ENCODE measurements around the gene ACBD4. TPM values are rescaled to one million over a fixed set of nuclear protein-coding genes. Genes with fewer than 3 reads are reported as not detected.
A peak's percentile ranks its signal among the peaks of the same experiment; 100 is the strongest.

ACBD4 gene
- total RNA-seq, 1 experiment from 2014 or later: 12.0 TPM

DNA sequence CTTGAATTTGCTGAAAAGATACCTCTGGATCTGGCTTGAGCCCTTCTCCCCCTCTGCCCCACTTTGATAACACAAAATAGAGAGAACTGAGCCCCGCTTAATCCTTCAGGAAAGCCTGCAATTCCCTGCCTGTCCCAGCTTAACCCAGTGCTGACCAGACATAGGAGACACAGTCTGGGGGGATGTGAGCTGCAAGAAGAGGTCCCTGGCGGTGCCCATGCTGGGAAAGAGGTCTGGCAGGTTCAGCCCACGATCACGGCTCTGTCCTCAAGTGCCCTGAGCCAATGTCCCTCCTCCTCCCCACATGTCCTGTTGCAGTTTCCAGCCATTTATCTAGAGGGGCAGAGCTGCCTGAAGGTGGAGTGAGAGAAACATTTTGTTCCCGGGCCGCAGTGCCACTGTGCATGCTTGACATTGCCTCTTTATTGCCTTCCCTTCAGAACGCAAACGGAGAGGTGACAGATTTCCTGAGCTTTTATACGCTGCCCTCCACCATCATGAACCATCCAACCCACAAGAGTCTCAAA, 32.2 kb upstream of the ACBD4 start:
- no peak for DNase-seq (ENCODE audit: extremely low read depth, low read depth)

DNA sequence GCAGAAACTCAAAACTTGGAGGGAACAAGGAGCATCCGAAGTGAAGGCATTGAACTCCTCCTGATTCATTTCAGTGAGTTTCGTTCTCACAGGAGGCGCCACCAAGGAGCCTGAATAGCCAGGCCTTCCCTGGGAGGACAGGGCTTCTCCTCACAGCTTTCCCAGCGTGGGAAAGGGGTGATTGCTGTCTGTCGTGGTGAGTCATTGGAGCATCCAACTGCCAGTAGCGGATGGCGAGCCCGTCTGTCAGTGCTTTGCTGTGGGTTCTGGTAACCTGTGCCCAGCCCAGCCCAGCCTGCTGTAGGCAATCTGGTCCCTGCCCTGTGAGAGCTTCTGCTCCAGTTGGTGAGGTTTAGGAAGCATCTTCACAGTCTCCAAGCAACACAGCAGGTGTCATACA, 31.5 kb upstream of the ACBD4 start:
- DNase-seq (ENCODE audit: extremely low read depth, low read depth): no peak

DNA sequence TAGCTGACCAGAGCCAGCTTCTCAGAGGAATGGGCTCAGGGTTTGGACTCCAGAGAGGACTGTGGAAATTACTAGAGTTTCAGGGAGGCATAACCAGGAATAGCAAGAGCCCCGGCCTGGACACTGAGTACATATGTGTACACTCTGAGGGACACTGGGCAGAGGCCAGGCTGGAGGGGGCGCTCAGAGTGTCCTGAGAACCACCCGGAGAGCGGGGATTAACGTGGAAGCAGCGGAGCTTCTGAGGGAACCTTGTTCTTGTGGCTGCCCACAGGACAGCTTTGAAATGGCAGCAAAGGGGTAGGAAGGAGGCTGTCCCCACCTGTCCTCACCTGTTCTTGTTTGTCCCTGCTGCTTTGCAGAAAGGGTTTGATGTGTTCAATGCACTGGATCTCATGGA, 31.0 kb upstream of the ACBD4 start:
- DNase-seq (ENCODE audit: extremely low read depth, low read depth): no peak

DNA sequence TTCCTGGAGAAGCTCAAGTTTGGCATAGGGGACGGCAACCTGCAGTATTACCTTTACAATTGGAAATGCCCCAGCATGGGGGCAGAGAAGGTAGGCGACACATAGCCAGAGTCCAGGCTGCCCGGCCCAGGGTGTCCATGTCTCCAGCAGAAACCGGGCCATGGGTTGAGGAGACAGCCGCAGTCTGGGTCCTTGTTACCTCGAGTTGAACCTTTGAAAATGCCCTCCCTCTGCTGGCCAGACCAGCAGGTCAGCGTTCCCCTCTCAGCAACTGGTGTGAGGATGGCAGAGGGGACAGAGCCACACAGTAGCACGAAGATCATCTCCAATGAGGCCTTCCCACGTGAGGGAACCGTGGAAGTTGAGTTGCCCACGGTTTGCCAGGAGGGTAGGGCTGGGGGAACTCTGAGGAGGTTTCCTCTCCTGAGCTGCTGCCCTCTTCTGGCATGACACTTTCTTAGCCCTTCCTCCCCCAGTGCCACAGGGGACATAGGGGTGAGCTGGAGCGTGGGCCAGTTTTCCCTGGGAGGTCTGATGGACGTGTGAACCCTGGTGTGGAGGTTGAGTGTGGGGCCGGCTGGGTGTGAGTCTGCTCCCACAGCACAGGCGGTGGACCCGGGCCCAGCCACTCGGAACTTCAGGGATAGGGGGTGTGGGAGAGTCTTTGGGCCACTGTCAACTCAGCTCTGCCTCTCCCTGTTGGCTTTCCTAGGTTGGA, 30.4 kb upstream of the ACBD4 start:
- no peak for DNase-seq (ENCODE audit: extremely low read depth, low read depth)

DNA sequence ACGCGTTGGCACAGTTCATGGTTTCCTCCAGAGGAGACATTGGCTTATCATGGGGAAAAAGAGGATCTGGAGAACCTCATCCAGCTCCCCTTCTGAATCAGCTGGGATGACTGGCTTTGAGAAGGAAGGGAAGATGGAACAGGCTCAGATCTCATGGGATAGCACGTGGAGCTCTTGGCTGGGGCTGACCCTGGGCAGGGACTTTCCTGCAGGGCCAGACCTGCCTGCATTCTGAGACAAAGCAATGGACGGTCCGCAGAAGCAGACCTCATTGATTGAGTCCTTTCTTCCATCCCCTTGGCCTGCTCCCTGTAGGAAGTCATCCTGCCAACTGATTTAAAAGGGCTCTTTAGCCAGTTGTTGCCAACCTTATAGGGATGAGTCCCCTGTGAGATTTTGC, 29.4 kb upstream of the ACBD4 start:
- DNase-seq (ENCODE audit: extremely low read depth, low read depth): no peak

- DNase-seq (ENCODE audit: extremely low read depth, low read depth): no peak
Measured at GRCh38 chr17:45106582-45106981, 28.9 kb upstream of the ACBD4 start.

- no peak for DNase-seq (ENCODE audit: extremely low read depth, low read depth)
Measured at GRCh38 chr17:45107293-45108010, 28.0 kb upstream of the ACBD4 start.

DNA sequence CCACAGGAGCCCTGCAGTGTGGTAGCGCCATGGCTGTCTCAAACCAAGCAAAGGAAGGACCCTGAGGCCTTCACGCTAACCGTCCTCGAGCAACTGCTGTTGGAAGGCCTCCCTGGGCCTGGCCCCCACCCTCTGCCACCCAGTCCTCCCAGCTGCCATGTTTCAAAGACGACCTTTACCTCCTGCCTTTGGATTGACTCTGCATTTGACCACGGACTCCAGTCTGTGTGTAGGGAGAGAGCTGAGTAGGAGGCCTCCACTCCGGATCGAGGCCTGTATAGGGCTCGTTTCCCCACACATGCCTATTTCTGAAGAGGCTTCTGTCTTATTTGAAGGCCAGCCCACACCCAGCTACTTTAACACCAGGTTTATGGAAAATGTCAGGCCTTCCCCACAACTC, 27.4 kb upstream of the ACBD4 start:
- no peak for DNase-seq (ENCODE audit: extremely low read depth, low read depth)

DNA sequence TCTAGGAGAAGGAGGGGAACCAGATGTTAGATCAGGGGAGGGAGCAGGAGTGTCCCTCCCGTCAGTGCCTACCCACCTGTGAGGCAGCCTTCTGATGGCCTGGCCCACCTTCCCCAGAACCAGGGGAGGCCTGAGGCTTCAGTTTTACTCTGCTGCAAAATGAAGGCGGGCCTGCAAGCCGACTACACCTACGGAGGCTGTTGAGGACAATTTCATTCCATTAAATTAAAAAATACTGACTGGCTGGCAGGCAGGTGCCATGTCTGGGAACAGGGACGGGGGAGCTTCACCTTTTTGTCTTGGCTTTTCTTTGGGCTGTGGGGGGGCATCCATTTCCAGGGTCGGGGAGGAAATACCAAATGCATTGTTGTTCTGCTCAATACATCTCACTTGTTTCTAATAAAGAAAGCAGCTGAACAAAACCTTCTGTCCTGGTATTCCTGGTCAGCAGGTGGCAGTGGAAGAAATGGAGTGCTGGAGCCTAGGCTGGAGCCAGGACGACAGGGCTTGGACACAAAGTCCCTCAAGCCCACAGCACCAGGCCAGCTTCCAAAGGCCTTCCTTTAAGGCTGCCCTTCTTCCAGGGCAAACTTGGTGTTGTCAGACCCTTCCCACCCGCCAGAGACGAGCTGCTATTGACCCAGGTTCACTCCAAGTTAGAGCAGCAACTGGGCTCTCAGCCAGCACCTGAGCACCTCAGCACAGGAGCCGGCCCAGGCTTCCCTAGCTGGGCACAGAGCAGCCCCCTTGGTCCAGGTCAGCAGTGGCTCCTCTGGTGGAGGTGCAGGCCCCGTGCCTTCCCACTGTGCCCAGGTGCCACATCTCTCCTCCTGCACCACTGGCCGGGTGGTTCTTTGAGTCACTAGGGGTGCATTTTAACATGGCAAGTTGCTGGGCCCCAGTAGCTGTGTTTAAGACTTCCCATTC, 26.6 kb upstream of the ACBD4 start:
- peak; percentile 54 for DNase-seq (ENCODE audit: extremely low read depth, low read depth)

- DNase-seq (ENCODE audit: extremely low read depth, low read depth): peak; percentile 38
Measured at GRCh38 chr17:45110676-45111611, 24.5 kb upstream of the ACBD4 start.

DNA sequence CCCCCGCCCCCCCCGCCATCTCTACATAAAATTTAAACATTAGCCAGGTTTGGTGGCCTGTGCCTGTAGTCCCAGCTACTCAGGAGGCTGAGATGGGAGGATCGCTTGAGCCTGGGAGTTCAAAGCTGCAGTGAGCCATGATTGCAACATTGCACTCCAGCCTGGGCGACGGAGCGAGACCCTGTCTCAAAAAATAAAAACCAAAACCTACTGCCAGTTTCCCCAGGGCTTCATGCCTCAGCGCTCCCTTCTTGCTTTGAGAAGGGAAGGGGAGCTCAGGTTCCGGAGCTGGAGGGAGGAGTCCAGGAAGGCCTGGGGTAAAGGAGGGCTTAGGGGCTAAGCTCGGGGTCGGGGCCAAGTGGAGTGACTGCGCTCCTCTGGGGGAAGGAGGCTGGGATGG, 23.6 kb upstream of the ACBD4 start:
- no peak for DNase-seq (ENCODE audit: extremely low read depth, low read depth)

DNA sequence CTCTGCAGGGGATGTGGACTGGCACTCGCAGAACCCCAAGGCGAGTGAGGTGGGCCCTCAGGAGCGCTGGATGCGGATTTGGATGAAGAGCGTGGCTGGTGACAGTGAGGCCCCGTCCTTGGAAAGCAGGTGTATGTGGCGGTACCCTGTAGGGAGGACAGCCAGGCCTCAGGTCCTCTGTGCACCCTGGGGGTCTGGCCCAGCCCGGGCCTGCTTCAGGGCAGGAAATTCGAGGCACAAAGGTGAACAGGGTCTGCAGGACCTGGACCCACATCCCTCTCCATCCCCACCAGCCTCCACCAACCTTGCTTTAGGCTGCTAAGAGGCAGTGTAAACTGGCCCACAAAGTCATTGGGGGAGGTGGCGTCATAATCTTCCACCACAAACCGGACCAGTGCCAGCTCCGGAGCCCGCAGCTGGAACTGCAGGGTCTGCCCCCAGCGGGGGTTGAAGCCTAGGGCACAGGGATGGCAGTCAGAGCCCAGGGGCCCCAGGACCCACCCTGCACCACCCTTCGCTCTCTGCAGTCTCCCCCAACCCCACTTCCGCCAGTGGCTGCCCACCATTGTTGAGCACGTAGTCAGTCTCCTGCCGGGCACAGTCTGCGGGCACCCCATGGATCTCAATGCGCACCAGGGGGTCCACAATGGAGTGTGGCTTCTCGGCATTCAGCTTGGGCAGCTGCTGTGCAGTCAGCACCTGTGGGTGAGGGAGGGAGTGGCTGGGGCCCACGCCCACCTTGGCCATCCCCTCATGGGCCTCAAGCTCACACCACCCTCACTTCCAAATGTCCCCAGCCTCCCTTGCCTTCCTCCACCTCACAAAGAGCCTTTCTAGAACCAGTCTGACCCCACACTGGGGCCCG, 22.7 kb upstream of the ACBD4 start:
- DNase-seq (ENCODE audit: extremely low read depth, low read depth): no peak

DNA sequence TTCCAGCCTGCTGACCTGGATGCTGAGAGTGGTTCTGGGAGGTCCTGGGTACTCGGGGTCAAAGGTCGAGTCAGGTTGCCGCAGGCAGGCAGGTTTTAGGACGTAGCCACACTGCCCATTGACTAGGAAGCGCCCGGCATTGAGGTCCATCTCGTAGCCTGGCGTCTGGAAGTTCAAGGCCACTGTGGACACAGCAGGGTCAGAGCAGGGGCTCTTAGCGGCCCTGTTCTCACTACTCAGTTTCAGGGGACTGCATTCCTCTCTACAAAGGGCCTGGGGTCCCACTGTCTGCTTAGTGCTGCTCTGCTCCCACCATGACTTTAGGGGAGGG, 22.1 kb upstream of the ACBD4 start:
- no peak for DNase-seq (ENCODE audit: extremely low read depth, low read depth)

- DNase-seq (ENCODE audit: extremely low read depth, low read depth): no peak
Measured at GRCh38 chr17:45114117-45114932, 21.2 kb upstream of the ACBD4 start.

DNA sequence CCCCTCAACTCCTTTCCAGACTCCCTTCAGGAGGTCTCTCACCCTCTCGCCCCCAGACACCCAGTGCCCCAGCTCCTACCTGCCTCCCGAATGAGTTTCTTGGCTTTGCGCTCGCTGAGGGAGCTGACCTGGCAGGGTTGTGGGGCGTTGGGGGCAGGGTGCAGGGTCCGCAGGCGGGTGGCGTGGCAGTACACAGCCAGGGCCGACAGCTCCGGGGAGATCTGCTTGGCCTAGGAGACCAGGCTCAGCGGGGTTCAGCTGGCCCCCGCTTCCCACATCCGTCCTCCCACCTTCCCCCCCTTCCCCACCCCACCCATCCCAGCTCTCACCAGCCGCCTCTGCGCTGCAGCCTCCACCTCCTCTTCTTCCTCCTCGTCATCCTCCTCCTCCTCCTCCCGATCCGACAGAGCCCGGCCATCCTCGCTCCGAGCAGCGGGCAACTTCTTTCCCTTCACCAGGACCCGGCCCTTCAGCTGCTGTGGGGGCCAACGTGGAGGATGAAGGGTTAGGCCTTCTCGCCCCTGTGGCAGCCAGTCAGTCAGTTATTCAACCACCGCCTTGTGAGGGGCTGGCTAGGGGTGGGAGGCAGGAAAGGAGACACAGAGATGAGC, 20.4 kb upstream of the ACBD4 start:
- DNase-seq (ENCODE audit: extremely low read depth, low read depth): no peak

DNA sequence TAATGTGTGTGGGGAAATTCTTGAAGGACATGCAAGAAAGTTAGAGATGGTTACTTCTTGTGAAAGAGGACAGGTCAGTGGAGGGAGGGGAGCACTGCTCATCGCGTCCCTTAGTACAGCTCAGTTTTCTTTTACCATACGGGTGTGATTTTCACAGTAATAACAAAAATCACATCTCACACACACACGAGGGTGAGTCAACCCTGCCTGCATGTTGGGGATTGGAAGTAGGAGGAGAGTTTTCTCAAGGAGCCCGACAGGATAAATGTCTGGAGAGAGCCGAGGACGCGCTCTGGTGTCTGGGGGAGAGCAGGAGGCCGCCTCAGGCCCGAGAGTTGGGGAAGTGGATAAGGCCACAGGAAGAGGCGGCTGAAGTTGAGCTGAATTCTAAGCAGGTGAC, 19.6 kb upstream of the ACBD4 start:
- DNase-seq (ENCODE audit: extremely low read depth, low read depth): peak; percentile 92

DNA sequence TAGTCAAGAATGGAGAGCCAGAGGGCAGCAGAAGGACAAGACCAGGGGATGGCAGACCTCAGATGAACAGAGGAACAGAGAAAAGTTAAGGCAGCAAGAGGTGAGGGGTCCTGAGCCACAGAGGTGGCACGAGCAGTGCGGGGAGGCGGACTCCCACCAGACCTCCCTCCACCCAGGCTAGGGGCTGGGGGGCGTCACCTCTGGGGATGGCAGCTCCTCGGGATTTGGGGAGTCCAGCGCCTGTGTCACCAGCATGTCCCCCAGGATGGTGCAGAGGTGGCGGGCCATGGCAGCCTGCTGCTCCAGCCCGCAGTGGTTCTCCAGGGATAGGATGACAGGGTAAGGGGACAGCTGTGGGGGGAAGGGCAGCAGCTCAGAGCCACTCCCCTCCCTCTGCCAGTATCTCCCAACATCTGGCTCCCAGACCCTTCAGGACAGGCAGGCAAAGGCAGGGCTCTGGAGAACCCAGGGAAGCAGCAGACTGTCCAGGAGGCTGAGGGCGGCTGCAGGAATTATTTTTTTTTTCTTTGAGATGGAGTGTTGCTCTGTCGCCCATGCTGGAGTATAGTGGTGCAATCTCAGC, 19.0 kb upstream of the ACBD4 start:
- DNase-seq (ENCODE audit: extremely low read depth, low read depth): no peak

- DNase-seq (ENCODE audit: extremely low read depth, low read depth): peak; percentile 54
Measured at GRCh38 chr17:45117334-45117733, 18.2 kb upstream of the ACBD4 start.

Measured in NCI-H460 (cell line).